Dermis blood vessel endothelial cell (primary cell): ENCODE measurements around the gene MTERF2. TPM values are rescaled to one million over a fixed set of nuclear protein-coding genes. Genes with fewer than 3 reads are reported as not detected.

ENCODE experiments used
- DNase-seq: peaks from one replicate; pipeline ENCODE4 v3.0.0; 2010
- total RNA-seq: library from RNA; depleted of rRNA; stranded (reverse); fragments of >200 nt; gene quantifications from 2 replicates; pipeline ENCODE4 v1.2.3, GENCODE V29; 2014

The MTERF2 gene
- total RNA-seq, 1 donor from 2014 or later: 6.5 TPM

GRCh38 chr12:106987846-106988245 is 900 bp upstream of the MTERF2 start:
- no peak for DNase-seq

DNA sequence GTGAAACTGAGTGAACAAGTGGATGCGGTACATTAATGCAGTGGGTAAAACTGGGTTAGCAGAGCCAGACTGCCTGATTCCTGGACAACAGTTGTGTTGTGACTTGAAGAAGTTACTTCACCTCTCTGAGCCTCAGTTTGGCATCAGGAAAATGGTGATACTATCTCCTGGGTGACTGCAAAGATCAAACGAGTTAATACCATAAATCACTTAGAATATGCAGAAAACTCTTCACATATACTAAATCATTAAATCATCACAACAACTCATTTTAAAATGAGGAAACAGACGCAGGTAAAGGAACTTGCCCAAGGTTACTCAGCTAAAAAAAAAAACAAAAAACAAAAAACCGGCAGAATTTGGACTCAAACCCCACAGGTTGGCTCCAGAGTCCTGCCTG is 811 bp downstream of the MTERF2 start:
- no peak for DNase-seq

DNA sequence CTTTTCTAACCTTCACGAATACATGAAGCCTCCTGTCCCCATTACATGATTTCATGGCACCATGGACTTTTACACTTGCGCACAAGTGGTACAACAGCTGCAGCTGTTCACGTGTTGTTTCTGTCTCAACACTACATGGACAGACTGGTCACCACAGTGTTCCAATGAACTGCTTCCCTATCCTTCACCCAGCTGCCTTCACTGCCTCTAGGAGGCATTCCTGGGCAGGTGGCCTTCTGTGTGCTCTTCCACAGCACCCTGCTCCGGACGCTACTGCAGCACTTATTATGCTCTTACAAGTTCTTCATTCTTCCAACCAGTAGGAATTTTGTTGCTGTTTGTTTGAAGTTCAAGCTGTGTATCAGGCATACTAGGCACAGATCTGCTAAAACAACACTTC is 1.5 kb downstream of the MTERF2 start:
- no peak for DNase-seq

DNA sequence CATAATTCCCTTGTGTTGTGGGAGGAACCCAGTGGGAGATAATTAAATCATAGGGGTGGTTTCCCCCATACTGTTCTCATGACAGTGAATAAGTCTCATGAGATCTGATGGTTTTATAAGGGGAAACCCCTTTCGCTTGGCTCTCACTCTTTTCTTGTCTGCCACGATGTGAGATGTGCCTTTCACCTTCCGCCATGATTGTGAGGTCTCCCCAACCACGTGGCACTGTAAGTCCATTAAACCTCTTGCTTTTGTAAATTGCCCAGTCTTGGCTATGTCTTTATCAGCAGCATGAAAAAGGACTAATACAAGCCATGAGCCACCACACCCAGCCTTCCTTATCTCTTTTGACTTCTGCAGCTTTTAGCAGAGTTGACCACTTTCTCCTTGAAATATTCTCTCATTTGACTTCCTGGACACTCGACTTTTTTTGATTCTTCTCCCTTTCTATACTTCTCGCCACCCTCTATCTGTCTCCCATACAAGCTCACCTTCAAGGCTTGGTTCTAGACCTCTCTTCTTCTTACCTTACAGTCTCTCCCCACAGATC is 2.3 kb downstream of the MTERF2 start:
- no peak for DNase-seq

- no peak for DNase-seq
Observed at GRCh38 chr12:106982229-106982628, 4.7 kb downstream of the MTERF2 start.

DNA sequence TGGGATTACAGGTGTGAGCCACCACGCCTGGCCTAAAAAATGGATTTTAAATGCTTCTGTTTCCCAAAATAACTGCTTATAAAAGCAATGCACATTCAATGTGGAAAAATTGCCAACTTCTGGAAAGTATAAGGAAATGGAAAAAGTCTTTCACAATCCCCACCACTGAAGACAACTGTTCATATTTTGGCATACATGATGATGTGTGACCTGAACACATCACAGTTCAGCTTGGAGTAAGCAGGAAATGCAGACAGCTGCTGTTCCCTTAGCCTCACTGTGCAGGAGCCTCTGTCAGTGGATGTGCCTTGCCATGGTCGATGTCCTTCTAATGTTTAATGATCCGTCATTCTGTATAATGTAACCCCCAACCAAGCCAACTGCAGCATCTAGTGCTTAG is 5.2 kb downstream of the MTERF2 start:
- no peak for DNase-seq

- DNase-seq: no peak
Observed at GRCh38 chr12:106980944-106981343, 6.0 kb downstream of the MTERF2 start.

DNA sequence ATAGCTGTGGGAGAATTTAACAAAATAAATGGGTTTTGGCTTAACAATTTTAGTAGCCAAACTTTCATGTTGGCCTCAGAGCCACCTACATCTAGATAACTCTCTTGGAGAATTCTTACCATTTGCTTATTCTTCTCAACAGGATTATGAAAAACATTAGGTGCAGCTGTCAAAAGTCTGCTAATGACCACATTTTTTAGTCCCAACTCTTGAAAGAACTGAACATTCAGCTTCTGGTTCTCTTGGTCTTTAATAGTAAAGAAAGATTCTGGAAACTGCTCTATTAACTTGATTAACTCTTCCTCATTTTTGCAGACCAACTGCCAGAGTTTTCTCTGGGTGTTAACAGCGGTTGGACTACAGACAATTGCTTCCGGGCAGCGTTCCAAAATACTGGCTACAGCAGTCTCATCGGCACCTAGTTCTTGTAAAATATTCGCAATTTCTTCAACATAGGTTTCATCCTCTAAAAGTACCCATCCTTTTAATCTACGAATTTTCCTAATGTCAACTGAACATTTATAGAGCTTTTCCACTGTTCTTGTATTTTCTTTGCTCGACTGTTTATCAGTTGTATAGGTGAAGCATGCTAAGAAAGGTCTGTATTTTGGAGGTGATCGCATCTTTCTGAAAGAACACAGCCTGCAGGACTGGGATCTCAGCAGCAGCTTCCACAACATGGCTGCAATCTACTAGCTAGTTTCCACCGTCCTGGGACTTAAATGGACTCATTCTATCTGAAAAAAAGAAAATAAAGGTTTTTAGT is 8.7 kb downstream of the MTERF2 start:
- DNase-seq: peak; percentile 64

GRCh38 chr12:106976668-106977067 is 10.3 kb downstream of the MTERF2 start:
- no peak for DNase-seq

DNA sequence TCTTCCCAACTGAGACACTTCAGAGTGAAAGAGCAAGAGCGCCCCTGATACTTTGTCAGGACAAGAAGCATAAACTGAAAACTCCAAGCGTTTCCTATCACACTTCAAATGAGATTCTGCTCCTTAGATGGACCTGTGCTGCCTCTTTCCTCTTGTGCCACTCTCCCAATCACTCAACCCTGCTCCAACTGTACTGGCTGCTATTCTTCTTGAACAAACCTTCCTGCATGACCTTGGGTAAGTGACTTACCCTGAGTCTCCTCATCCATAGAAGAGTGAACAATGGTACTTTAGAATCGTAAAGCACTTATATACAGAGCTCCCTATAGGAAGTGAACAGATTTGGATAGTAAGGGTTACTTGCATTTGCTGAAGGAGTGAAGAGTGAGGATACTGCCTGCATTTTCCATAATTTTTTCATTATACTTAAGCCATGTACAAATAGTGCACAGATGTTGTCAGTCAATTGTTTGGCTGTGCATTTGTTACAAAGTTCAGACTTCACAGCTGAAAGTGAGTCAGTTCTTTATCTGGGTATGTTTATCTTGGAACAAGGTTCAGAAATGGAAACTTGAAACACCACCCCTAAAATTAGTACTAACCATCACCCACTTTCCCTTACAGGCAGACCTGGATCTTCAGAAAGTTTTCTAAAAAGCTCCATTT is 10.8 kb downstream of the MTERF2 start:
- peak; percentile 78 for DNase-seq

- no peak for DNase-seq
Observed at GRCh38 chr12:106975098-106975497, 11.8 kb downstream of the MTERF2 start.

DNA sequence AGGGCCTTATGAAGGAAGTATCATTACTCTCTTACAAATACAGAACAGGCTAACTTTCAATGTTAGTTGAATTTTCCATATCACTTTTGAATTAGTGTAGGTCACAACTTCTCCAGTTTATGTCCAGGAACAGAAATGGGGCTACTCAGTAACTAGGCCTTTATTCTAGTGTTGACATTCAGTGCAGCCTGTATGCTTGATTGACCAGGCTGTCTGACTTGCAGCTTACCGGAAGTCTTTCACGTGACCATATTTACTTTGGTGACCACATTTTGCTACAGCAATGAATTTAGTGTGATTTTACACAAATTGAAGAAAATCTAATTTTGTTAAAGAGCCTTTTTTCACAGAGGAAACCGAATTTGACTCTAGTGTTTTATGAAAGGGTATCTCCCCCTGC is 12.4 kb downstream of the MTERF2 start:
- no peak for DNase-seq

DNA sequence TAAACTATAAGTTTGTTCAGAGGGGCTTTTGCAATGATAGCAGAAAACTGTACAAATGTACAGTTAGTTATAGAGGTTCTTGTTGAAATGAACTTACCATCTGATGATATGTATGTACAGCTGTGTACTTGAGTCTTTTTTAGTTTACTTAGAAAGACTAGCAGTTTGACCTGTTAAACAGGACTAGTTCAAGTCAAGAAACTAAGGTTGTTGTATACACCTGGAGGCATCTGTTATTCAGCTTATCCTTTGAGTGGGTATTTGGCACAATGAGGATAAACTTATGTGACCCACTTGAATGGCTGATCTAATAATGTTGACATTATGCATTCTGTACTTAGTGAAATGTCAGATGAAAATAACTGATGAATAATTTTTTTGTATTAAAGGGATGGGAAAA is 13.4 kb downstream of the MTERF2 start:
- DNase-seq: no peak

DNA sequence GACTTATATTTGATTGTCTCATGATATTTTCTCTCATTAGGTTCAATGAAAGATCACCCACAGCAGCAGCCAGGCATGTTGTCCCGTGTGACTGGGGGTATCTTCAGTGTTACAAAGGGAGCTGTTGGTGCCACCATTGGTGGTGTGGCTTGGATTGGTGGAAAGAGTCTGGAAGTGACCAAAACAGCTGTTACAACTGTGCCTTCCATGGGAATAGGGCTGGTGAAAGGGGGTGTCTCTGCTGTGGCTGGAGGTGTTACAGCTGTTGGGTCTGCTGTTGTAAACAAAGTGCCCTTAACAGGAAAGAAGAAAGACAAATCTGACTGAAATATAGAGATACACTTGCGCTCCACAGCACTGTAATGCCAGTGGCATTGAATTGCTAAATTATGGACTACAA is 15.9 kb downstream of the MTERF2 start:
- no peak for DNase-seq

DNA sequence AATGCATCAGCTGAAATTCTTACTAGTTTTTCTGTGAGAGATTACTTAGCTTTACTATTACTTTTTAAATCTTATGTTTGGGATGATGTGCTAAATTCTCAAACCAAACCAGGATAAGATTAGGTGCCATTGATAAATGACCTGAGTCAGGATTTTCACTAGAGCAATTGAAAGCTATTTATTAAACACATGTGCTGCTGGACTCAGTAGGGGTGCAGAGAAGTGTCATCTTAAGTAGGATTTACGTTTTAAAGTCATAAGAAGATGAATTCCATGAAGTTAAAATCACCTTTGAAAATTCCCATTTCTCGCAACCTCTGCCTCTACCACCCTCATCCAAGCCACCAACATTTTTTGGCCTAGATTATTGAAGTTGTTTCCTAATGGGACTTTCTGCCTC is 22.4 kb downstream of the MTERF2 start:
- no peak for DNase-seq

- no peak for DNase-seq
Observed at GRCh38 chr12:106962286-106962685, 24.7 kb downstream of the MTERF2 start.

DNA sequence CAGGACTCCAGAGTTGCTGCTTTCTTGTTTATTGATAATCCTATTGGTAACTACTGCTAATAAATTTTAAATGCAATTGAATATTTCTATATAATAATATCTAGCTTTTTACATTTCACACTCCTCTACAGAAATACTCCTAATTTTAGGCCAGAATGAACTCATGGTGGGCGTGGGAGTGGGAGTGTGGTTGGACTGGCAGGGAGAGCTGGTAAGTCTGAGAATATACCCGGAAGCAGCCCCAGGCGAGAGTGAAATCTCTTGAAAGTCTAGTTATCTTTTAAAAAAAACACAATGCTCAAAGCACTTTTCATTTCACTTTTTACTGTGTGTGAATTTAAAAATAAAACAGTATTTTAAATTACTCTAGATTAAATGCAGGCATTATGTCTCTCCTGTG is 26.5 kb downstream of the MTERF2 start:
- DNase-seq: no peak

- no peak for DNase-seq
Observed at GRCh38 chr12:106957583-106957982, 29.4 kb downstream of the MTERF2 start.

GRCh38 chr12:106956048-106956578 is 30.8 kb downstream of the MTERF2 start:
- peak; percentile 75 for DNase-seq

GRCh38 chr12:106955377-106956047 is 31.4 kb downstream of the MTERF2 start, which contains the start of gene TMEM263:
TSS of gene TMEM263 (plus strand) at chr12:106955907. CDS start at chr12:106967117, 11,210 bp downstream.
- peak; percentile 99 for DNase-seq

DNA sequence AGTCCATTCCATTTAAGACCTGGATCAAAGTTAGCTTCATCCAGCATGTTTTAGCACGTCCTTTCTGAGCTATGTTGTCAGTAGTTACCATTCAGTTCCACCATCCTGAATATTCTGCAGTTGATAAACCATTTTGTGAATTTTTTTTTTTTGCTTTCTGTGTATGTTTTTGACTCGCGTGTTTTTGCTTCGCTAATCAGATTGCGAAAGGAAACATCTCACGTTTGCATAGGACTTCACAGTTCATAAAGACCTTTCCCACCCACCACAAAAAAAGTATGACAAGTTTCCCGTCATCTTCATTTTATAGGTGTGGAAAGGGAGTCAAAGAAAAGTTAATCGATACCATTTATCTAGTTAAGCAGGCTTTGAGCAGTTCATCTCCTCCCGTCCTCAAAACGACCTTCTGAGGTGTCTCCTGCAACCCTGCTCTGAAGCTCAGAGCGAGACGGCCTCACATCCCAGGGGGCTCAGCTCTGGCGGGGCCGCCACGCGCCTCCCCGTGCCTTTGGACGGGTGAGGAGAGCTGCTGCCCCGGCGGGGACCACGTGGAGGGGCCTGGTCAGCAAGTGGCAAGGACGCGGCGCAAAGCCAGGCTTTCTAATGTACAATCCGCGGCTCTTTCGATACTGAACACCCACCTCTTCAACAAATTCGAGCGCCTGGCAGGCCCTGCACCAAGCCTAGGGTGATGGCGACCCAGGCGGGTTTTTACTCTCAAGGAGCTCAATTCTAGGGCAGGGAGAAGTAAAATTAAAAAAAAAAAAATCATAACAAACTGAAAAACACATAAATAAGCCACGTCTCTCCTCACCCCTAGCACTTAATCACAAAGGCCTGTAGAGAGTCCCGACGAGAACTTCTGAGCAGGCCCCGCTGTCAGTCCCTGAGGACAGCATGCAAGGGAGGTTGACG is 32.2 kb downstream of the MTERF2 start:
- DNase-seq: peak; percentile 65
